NCI-H2029 (cell line): ENCODE measurements around the gene CCL15.
"Not testable (repeated sequence)": the region's sequence is repeated elsewhere in the genome, so short reads cannot be mapped to it uniquely, and the experiment has no call there.

Source experiments
- DNase-seq: peaks from one replicate; lab custom pipeline; 2025; lab: John Stamatoyannopoulos, UW

Gene CCL15

GRCh38 chr17:36001110-36001771 is at the start of gene CCL15:
Gene CCL15, minus strand, starts transcription at chr17:36001553. Its CDS starts 61 bp downstream, at chr17:36001492.
- no peak for DNase-seq

DNA sequence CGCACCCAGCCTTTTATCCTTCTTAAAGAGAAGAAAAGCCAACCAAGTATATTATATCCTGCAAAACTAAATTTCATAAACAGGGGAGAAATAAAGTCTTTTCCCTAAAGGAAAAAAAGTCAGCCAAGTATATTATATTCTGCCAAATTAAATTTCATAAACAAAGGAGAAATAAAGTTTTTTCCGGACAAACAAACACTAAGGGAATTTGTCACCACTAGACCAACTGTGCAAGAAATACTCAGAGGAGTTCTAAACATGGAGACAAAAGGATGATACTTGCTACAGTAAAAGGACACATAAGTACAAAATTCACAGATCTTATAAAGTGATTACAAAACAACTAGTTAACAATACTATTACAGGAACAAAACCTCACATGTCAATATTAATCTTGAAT is 48.3 kb upstream of the CCL15 start:
- no peak for DNase-seq

DNA sequence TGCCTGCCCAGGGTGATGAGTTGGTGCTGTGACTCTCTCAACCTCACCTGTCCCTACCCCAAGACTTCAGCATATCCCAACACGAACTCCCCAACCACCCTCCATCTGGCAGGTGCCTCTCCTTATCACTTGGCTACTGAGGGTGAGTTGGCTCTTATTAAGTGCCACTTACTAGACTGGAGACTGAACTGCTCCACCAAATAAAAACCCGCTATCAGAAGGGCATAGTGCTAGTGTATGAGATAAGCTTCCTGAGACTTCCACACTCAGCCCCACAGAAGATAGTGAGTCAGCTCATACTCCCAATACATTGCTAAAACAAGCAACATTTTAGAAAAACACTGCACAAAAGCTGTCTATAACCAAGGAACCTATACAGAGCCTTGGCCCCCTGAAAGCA is 46.7 kb upstream of the CCL15 start:
- DNase-seq, result no peak

DNA sequence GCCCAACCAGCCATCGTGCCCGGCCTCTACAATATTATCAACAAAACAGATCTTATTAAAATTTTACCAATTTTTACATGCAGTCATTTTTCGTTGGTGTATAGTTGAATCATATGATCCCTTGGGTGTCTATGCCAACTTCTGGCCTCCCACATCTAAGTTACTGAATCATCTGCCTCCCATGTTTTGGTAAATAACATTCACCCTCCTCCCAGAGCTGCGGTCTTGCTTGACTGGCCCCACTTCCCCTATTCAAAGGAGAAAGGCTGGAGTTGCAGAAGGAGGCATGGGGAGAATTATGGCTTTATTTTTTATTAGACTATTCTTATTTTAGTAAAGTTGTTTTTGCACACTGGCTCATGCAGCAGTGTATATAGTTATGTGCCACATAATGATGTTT is 34.9 kb upstream of the CCL15 start:
- DNase-seq, result no peak

- no peak for DNase-seq
Measured at GRCh38 chr17:36034127-36034526, 32.8 kb upstream of the CCL15 start.

DNA sequence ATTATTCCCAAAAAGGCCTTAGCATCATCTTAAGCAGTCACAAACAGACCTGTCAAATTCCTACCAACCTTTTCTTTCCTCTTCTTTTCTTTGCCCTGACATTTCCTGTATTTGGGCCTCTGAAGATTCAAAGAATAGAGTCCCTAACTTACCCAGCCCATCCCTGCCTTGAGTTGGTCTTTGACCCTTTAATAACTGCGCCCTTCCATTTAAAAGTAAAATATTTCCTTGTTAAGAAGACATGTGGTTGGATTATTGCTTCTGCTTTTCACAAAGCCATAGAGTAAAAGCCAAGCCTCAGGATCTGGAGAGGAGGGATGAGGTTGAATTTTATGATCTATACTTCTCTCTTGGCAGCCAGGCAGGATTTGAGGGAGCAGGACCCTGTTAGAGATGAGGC is 29.6 kb upstream of the CCL15 start:
- DNase-seq, result no peak

DNA sequence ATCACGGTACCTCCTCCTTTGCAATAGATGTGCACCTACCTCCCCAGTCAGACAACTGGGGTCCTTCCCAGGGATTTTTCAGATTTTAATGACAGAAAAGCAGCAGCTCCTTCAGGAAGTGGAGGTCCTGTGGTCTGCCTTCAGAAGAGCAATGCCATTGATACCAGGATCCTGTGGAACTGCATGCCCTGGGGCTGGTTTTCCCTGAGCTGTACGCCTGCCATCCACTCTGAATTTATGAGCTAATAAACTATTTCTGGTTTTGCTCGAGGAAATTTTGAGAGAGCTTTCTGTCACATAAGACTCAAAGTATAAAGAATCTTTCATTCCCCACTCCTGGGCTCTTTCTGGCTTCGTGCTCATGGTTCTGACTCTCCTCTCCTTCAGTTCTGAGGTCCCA is 26.4 kb upstream of the CCL15 start:
- DNase-seq, result no peak

DNA sequence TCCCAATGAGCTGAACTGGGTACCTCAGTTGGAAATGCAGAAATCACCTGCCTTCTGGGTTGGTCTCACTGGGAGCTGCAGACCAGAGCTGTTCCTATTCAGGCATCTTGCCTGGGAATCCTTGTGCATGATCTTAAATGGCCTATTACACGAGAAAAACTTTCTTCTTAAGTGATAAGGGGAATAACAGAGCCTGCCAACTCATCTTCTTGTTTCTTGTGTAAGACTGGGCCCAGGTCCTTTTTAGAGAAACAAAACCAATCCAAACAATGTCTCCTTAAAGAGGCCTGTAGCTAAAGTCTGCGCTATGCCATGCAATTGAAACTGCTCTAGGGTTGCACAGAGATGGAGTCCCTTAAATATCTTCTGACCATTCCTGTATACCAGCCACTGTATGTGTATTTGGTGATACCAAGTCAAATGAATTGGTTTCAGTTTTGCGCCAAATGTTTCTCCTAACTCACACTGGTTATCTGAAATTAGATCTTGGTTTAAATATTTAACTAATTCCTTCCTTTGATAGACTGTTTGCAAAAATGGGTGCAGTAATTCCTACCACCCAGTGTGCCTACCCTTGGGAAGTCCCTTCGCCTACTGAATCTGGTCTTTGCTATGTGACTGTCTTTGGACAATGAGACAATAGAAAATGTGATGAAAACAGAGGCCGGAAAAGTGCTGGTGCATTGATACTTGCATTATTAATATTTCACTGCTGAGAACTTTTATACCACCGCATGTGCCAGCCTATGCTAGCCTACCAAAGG is 22.9 kb upstream of the CCL15 start:
- DNase-seq, result no peak

DNA sequence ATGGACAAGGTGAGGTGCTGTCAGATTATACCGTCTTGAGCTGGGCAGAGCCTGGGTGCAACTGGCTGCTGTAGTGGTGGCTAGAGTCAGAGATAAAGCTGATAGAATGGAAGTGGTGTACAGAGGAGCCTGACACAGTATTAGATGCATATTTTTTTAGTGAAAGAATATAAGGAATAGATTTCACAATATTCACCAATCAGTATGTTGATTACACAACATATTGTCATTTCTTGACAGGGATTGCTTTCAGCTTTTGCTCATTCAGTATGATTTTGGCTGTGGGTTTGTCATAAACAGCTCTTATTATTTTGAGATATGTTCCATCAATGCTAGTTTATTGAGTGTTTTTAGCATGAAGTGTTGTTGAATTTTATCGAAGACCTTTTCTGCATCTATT is 18.1 kb upstream of the CCL15 start:
- no peak for DNase-seq

- no peak for DNase-seq
Measured at GRCh38 chr17:36017799-36018198, 16.4 kb upstream of the CCL15 start, which contains the start of gene CCL23. Gene CCL23, minus strand, starts transcription at chr17:36017972. Its CDS starts 75 bp downstream, at chr17:36017897.

GRCh38 chr17:36016555-36016954 is 15.2 kb upstream of the CCL15 start:
- no peak for DNase-seq

GRCh38 chr17:36015895-36016294 is 14.5 kb upstream of the CCL15 start:
- DNase-seq, result not testable (repeated sequence)

DNA sequence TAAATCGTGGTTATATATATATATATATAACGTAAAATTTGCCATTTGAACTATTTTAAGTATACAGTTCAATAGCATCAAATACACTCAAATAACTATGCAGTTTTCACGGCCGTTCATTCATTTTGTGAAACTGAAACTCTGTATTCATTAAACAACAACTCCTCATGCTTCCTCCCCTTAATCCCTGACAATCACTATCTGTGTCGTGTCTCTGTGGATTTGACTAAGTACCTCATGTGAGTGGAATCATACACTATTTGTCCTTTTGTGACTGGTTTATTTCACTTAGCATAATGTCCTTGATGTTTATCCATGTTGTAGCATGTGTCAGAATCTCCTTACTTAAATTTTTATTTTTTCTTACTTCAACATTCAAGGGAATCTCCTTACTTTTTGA is 13.6 kb upstream of the CCL15 start:
- no peak for DNase-seq

GRCh38 chr17:36011201-36011600 is 9.8 kb upstream of the CCL15 start:
- DNase-seq, result no peak

DNA sequence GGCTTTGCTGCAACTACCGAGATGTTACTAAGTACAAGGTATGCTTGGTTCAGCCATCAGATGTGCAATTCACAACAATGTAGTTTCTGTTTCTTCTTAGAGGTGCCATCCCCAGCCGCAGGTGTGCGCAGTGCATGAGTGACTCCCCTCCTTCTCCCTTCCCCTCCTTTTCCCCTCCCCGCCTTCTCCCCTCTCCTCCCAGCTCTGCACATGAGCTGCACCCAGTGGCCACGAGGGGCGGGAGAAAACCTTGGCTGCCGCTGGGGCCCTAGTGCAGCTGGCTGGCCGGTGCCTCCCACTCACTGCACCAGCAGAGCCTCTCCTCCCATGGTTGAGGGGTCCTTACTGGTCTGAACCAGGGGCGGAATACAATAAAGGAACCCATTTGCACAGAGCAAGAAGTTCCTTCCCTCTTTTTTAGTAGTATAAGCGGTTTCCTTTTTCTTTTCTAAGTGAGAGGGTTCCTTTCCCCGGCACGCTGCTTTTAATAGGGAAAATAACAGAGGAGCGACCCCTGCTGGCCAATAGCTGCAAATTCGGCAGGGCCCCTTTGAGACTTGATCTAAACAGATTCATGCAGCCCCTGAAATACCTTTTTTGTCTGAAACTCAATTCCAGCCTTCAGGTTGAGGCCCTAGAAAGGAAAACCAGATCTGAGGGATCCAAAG is 7.8 kb upstream of the CCL15 start:
- DNase-seq, result no peak

GRCh38 chr17:36004594-36005108 is 3.3 kb upstream of the CCL15 start:
- no peak for DNase-seq

GRCh38 chr17:36002631-36003030 is 1.3 kb upstream of the CCL15 start:
- no peak for DNase-seq

DNA sequence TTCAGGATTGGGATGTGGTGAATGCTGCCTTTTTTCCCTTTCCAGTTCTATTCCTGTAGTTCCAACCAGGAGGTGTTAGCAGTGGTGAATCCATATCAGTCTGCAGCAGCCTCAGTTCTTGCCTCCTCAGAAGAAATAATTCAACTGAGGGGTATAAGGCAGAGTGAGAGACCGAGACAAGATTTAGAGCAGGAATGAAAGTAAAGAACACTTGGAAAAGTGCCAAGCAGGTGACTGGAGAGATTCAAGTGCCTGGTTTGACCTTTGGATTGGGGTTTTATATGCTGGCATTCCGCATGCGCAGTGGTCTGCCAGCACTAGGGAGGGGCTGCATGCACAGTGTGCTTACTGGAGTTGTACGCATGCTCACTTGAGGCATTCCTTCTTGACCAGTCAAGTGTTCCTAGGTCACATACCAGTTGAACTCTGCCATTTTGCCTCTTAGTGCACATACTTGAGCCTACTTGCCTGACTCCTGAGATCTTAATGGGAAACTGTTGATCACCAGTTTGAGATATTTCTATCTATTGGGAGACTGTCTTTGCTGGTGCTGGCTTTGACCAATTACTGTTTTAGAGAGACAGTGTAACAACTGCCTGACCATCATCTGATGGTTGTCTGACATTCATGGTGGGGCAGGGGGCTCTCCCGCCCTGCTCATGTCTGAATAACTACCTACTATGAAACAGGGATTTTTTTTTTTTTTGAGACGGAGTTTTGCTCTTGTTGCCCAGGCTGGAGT is 680 bp upstream of the CCL15 start:
- no peak for DNase-seq

DNA sequence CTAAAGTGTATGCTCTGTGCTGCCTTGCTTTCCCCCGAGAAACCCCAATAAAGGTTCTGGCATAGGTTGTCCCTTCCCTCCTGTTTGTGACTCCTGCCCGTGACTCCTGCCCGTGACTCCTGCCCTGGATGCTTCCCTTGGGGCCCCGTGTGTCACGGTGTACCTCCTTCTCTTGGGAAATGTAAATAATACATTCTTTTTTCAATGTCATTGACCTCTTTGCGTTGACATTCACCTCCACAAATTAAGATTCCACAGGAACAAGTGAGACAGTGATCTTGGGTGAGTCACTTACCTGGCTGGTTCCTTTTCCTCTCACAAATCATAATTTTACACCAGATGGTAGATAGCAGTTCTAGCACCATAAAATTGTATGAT is 632 bp downstream of the CCL15 start:
- no peak for DNase-seq

- DNase-seq, result no peak
Measured at GRCh38 chr17:35998756-35999155, 2.6 kb downstream of the CCL15 start.

GRCh38 chr17:35998018-35998545 is 3.3 kb downstream of the CCL15 start:
- DNase-seq, result no peak

DNA sequence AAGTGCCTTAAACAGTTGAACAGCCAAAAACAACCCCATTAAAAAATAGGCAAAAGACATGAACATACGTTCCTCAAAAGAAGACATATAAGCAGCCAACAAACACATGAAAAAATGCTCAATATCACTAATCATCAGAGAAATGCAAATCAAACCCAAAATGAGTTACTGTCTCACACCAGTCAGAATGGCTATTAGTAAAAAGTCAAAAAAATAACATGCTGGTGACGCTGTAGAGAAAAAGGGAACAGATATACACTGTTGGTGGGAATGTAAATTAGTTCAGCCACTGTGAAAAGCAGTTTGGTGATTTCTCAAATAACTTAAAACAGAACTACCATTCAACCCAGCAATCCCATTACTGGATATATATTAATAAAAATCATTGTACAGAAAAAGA is 6.0 kb downstream of the CCL15 start:
- DNase-seq, result not testable (repeated sequence)
